Osteocyte (in vitro differentiated cells): ENCODE results near the gene CT47C1. TPM values are rescaled to one million over a fixed set of nuclear protein-coding genes. Genes with fewer than 3 reads are reported as not detected.

Experiments used
- DNase-seq: peaks from one replicate; pipeline ENCODE4 v3.0.0; 2021; ENCODE audit warnings: mixed read lengths; ENCODE audit not compliant: unreplicated experiment; ENCODE audit errors: extremely low spot score
- H3K27ac Mint-ChIP-seq: one replicate; pipeline ENCODE4 v1.8.0; 2021; ENCODE audit warnings: mild to moderate bottlenecking, mixed read lengths; ENCODE audit not compliant: unreplicated experiment
- H3K27me3 Mint-ChIP-seq: one replicate; pipeline ENCODE4 v1.8.0; 2021; ENCODE audit warnings: mixed read lengths; ENCODE audit not compliant: unreplicated experiment
- H3K36me3 Mint-ChIP-seq: one replicate; pipeline ENCODE4 v1.8.0; 2021; ENCODE audit warnings: mixed read lengths; ENCODE audit not compliant: unreplicated experiment
- H3K4me1 Mint-ChIP-seq: one replicate; pipeline ENCODE4 v1.8.0; 2021; ENCODE audit warnings: mixed read lengths; ENCODE audit not compliant: unreplicated experiment
- H3K4me3 Mint-ChIP-seq: one replicate; pipeline ENCODE4 v1.8.0; 2021; ENCODE audit warnings: mild to moderate bottlenecking, moderate library complexity, mixed read lengths; ENCODE audit not compliant: unreplicated experiment
- H3K9me3 Mint-ChIP-seq: one replicate; pipeline ENCODE4 v1.8.0; 2021; ENCODE audit warnings: mixed read lengths; ENCODE audit not compliant: unreplicated experiment
- total RNA-seq: library from RNA; stranded (reverse); gene quantifications from 2 replicates; pipeline ENCODE4 v1.2.1, GENCODE V29; 2021
- TF ChIP-seq, protein P1 (sequence below): fragments of 200-600 bp; sonication (generic); IDR thresholded peaks from 2 replicates; pipeline ENCODE4 v1.5.0; 2021; ENCODE audit warnings: antibody characterized with exemption, mild to moderate bottlenecking, moderate library complexity

CT47C1 gene
- total RNA-seq, 1 donor from 2014 or later: not detected

DNA sequence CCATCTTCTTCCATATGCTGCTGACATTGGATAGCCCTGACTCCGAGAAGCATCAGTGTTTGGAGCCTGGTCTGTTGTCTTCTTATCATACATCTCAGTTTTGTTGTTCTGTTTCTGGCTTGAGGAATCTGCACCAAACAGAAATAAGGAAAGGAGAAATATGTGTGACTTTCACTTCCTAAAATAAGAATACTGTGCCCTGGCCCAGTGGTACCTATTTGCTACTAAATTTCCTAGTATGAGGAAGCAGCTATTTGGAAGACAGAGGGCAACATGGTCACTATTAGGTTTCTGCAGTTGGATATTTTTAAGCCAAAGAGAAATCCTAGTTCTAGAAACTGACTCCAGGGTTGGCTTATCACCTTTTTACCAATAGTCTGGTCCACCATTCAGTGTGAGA lies 16.8 kb downstream of the CT47C1 start:
- Mint-ChIP-seq H3K27me3 (no peaks in the 10 kb centered on the region), H3K36me3 (no peaks in the 10 kb centered on the region), H3K4me1 (no peaks in the 10 kb centered on the region), H3K9me3 (no peaks in the 10 kb centered on the region), H3K27ac (no peak overlapping the region), H3K4me3 (no peak overlapping the region)
- TF ChIP-seq, protein P1, sequence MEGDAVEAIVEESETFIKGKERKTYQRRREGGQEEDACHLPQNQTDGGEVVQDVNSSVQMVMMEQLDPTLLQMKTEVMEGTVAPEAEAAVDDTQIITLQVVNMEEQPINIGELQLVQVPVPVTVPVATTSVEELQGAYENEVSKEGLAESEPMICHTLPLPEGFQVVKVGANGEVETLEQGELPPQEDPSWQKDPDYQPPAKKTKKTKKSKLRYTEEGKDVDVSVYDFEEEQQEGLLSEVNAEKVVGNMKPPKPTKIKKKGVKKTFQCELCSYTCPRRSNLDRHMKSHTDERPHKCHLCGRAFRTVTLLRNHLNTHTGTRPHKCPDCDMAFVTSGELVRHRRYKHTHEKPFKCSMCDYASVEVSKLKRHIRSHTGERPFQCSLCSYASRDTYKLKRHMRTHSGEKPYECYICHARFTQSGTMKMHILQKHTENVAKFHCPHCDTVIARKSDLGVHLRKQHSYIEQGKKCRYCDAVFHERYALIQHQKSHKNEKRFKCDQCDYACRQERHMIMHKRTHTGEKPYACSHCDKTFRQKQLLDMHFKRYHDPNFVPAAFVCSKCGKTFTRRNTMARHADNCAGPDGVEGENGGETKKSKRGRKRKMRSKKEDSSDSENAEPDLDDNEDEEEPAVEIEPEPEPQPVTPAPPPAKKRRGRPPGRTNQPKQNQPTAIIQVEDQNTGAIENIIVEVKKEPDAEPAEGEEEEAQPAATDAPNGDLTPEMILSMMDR: no peak
- DNase-seq: no peak

DNA sequence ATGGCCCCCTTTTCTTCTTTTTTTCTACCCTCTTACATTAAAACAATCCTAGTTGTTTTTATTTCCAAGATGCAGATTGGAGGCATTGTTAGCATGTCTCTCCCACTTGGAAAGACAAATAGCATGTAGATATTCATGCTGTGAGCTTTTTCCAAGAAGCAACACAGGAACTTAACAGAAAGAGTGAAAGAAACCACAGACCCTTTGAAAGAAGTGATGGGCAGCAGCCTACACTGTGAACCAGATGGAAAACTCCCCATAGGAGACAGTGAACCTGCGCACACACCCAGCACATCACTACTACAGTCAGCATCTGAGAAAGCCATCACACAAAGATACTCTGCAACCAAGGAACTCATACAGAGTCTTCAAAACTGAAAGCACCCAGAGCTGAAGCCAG lies 17.8 kb downstream of the CT47C1 start:
- DNase-seq: no peak
- H3K9me3 Mint-ChIP-seq: no peaks in the 10 kb centered on the region
- H3K27ac Mint-ChIP-seq: no peak overlapping the region
- TF ChIP-seq, protein P1: no peak
- H3K4me3 Mint-ChIP-seq: no peak overlapping the region
- H3K36me3 Mint-ChIP-seq: no peaks in the 10 kb centered on the region
- H3K4me1 Mint-ChIP-seq: no peaks in the 10 kb centered on the region
- H3K27me3 Mint-ChIP-seq: no peaks in the 10 kb centered on the region

DNA sequence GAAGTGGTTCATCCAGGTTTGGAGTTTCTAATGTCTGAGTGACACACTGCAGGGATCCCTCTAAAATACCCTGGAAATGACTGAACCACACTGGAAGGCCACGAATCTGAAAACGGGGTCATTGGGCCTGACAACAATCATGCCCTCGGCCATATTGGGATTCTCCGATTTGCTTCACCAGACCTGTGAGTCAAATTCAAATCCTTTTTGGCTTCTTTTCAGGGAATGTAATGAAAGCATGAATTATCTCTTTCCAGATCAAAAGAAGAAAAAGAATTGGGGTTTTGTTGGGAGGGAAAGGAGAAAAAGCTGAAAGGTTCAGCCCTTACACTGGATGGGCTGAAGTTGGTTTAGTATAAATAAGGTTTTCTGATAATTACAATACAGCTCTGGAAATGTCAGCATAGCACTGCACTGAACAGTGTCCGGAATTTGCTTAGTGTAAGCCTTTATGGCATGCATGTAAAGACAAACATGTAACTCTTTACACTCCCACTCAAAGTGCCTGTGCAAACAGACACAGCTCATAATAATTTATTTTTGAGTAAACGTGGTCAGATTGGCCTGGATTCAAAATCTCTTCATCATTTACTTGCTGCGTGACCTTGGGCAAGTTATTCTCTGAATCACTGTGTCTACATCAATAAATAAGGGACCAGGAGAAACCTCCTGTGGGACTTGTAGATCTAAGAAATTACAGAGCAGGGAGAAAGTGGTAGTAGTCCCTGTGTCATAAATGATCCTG lies 21.4 kb downstream of the CT47C1 start:
- H3K4me3 Mint-ChIP-seq: no peak overlapping the region
- DNase-seq: no peak
- H3K4me1 Mint-ChIP-seq: no peaks in the 10 kb centered on the region
- TF ChIP-seq, protein P1: no peak
- no peak overlapping the region for H3K27ac Mint-ChIP-seq
- H3K9me3 Mint-ChIP-seq: peaks cover 3% of the 10 kb centered on the region
- no peaks in the 10 kb centered on the region for H3K36me3 Mint-ChIP-seq
- H3K27me3 Mint-ChIP-seq: no peaks in the 10 kb centered on the region

DNA sequence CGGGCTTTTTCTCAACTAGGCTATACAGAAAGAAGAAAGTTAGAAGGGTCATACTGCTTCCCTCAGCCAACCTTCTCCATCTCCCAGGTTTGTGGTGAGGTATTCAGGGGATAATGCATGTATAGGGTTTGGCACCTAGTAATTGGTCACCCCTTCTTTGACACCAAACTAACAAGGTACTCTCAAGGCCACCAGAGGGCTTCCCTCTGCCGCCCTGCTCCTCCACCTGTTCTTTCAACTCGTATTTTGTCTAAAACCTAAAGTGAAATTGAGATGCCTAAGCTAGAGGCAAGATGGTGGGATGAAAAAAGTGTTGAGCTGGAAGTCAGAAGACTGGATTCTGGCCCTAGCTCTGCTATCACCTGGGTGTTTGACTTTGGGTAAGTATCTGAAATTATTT lies 22.0 kb downstream of the CT47C1 start:
- Mint-ChIP-seq H3K9me3 (peaks cover 3% of the 10 kb centered on the region), H3K27ac (no peak overlapping the region), H3K4me1 (no peaks in the 10 kb centered on the region), H3K27me3 (no peaks in the 10 kb centered on the region), H3K36me3 (no peaks in the 10 kb centered on the region), H3K4me3 (no peak overlapping the region)
- DNase-seq: no peak
- TF ChIP-seq, protein P1: no peak

DNA sequence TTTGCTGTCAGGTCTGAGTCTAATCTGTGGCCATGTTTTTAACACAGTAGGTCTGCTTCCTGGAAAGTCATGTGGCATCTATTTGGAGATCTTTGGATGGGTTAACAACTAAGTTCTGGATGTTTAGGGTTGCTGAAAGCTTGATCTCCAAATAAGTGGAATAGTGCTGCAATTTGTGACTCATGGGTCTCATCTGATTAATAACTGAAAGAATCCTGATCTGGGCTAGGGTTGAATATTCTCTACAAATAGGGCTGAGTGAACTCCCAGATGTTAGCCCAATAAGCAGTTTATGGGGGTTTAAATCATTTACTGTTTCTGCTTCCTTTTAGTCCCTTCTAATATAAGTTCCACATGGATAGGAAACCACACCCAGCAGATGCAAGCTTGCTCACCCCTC lies 23.1 kb downstream of the CT47C1 start:
- no peaks in the 10 kb centered on the region for H3K36me3 Mint-ChIP-seq
- H3K27ac Mint-ChIP-seq: no peak overlapping the region

More for the DNA sequence above, 23.1 kb downstream of the CT47C1 start:
- Mint-ChIP-seq H3K27me3 (no peaks in the 10 kb centered on the region), H3K4me3 (no peak overlapping the region), H3K9me3 (peaks cover 3% of the 10 kb centered on the region), H3K4me1 (no peaks in the 10 kb centered on the region)
- TF ChIP-seq, protein P1: no peak
- DNase-seq: no peak
